ENCODE measurements around the gene ZNF891. TPM values are rescaled to one million over a fixed set of nuclear protein-coding genes. Genes with fewer than 3 reads are reported as not detected.

Gene ZNF891
- total RNA-seq, 2 experiments from 2014 or later, result 1.7 to 1.8 TPM

GRCh38 chr12:133120385-133121191 is 9.5 kb downstream of the ZNF891 start:
- Mint-ChIP-seq H3K4me1 (ENCODE audit: low read depth) (no peaks in the 10 kb centered on the region), H3K27me3 (no peaks in the 10 kb centered on the region), H3K4me3 (no peak overlapping the region), H3K9me3 (peaks cover 73% of the 10 kb centered on the region), H3K36me3 (ENCODE audit: low read depth) (peaks cover 89% of the 10 kb centered on the region), H3K27ac (no peak overlapping the region)
- no peak for TF ChIP-seq CTCF (IDR thresholded peaks at IDR 0.05)
- ChIA-PET CTCF (no interaction called here), POLR2A (interaction anchor here (1.4 kb wide), 1 partner anchor 10 kb away, joined by 4 read pairs; the partner anchor contains the start of genes ZNF10 and ZNF891)
- ATAC-seq (no peak), DNase-seq (no peak)
- intact Hi-C loops (cut with micrococcal nuclease), result no loop called here

- ATAC-seq (no peak), DNase-seq (no peak)
- no peaks in the 10 kb centered on the region for H3K27me3 Mint-ChIP-seq
- CTCF ChIA-PET, result no interaction called here
- peaks cover 74% of the 10 kb centered on the region for H3K9me3 Mint-ChIP-seq
- no peak overlapping the region for H3K4me3 Mint-ChIP-seq
- POLR2A ChIA-PET, result no interaction called here
- H3K27ac Mint-ChIP-seq, result no peak overlapping the region
- H3K4me1 Mint-ChIP-seq (ENCODE audit: low read depth), result peaks cover 2% of the 10 kb centered on the region
- TF ChIP-seq CTCF (IDR thresholded peaks at IDR 0.05), result no peak
- intact Hi-C loops (cut with micrococcal nuclease), result no loop called here
- peaks cover 84% of the 10 kb centered on the region for H3K36me3 Mint-ChIP-seq (ENCODE audit: low read depth)
These were observed 21.9 kb downstream of the ZNF891 start for GRCh38 chr12:133108150-133108549.

- CTCF ChIA-PET, result no interaction called here
- Mint-ChIP-seq H3K27ac (no peak overlapping the region), H3K9me3 (peaks cover 72% of the 10 kb centered on the region), H3K4me1 (ENCODE audit: low read depth) (peaks cover 2% of the 10 kb centered on the region), H3K27me3 (no peaks in the 10 kb centered on the region), H3K4me3 (no peak overlapping the region), H3K36me3 (ENCODE audit: low read depth) (peaks cover 88% of the 10 kb centered on the region)
- POLR2A ChIA-PET, result no interaction called here
- DNase-seq (no peak), ATAC-seq (no peak)
- TF ChIP-seq CTCF (IDR thresholded peaks at IDR 0.05), result no peak
- intact Hi-C loops (cut with micrococcal nuclease), result no loop called here
These were observed 23.0 kb downstream of the ZNF891 start for GRCh38 chr12:133107121-133107520.

GRCh38 chr12:133106253-133106652 is 23.8 kb downstream of the ZNF891 start:
- Mint-ChIP-seq H3K9me3 (peaks cover 73% of the 10 kb centered on the region), H3K4me3 (no peak overlapping the region), H3K27me3 (no peaks in the 10 kb centered on the region), H3K36me3 (ENCODE audit: low read depth) (peaks cover 93% of the 10 kb centered on the region), H3K4me1 (ENCODE audit: low read depth) (peaks cover 2% of the 10 kb centered on the region), H3K27ac (no peak overlapping the region)
- intact Hi-C loops (cut with micrococcal nuclease), result no loop called here
- no peak for TF ChIP-seq CTCF (IDR thresholded peaks at IDR 0.05)
- ChIA-PET CTCF (no interaction called here), POLR2A (interaction anchor here (1.3 kb wide), 1 partner anchor 49 kb away, joined by 5 read pairs; no protein-coding TSS in a partner anchor)
- DNase-seq (no peak), ATAC-seq (no peak)

GRCh38 chr12:133105620-133106019 is 24.5 kb downstream of the ZNF891 start:
- peaks cover 2% of the 10 kb centered on the region for H3K4me1 Mint-ChIP-seq (ENCODE audit: low read depth)
- no peak for ATAC-seq
- no peak for TF ChIP-seq CTCF (IDR thresholded peaks at IDR 0.05)
- H3K4me3 Mint-ChIP-seq, result no peak overlapping the region
- peaks cover 94% of the 10 kb centered on the region for H3K36me3 Mint-ChIP-seq (ENCODE audit: low read depth)
- DNase-seq, result no peak
- peak overlapping the region; percentile 47 for H3K27ac Mint-ChIP-seq
- CTCF ChIA-PET, result no interaction called here
- H3K9me3 Mint-ChIP-seq, result peaks cover 74% of the 10 kb centered on the region
- intact Hi-C loops (cut with micrococcal nuclease), result no loop called here
- no peaks in the 10 kb centered on the region for H3K27me3 Mint-ChIP-seq
- POLR2A ChIA-PET, result interaction anchor here (1.3 kb wide), 1 partner anchor 49 kb away, joined by 5 read pairs; no protein-coding TSS in a partner anchor
